GM19395 (cell line): ENCODE measurements around the gene DOCK11.

Experiments
- ATAC-seq: cut with Tn5 transposase; IDR thresholded peaks from one replicate; pipeline ENCODE4 v1.9.1; 2021; ENCODE audit warnings: mild to moderate bottlenecking, moderate library complexity; ENCODE audit not compliant: unreplicated experiment

The DOCK11 gene

DNA sequence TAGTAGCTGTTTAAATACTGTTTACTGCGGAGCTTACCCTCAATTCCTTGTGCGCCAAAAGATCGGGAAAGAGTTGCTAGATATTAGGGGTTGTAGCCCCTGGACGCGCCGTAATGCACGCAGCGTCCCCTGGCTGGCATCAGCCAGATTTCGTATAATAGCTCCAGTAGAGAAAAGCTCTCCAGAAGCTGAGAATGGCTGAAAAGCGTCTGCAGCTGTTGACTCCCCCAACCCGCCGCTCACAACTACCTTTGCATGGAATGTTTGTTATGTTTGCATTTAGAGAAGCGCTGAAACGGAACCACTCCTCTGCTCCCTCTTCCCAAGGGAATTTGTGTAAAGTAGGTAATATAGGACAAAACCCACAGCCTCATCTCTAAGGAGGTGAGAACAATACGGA, 3.7 kb downstream of the DOCK11 start:
- no peak for ATAC-seq

DNA sequence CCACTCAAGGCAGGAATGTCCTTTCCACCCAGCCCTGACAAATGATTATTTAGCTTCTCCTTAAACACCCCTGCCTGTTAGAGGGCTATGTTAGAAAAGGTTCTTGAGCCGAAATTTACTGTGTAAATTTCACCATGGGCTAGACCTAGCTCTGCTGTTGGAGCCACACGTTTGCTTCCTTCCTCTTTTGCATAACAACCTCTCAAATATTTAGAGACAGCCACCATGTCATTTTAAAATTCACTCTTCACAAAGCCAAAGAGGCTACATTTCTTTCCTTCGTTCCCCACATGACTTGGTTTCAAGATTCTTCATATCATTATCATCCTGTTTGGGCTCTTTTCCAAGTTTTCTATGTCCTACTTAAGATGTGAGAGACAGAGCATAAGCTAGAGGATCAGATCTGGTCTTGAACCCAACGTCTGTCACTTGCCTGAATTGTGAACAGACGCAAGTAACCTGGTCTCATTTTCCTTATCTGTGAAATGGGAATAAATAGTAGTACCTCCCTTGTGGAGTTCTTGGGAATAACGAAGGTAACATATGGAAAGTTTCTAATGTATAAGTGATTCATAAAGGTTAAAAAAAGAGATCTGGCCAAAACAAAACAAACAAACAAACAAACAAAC, 6.7 kb downstream of the DOCK11 start:
- peak; percentile 54 for ATAC-seq

DNA sequence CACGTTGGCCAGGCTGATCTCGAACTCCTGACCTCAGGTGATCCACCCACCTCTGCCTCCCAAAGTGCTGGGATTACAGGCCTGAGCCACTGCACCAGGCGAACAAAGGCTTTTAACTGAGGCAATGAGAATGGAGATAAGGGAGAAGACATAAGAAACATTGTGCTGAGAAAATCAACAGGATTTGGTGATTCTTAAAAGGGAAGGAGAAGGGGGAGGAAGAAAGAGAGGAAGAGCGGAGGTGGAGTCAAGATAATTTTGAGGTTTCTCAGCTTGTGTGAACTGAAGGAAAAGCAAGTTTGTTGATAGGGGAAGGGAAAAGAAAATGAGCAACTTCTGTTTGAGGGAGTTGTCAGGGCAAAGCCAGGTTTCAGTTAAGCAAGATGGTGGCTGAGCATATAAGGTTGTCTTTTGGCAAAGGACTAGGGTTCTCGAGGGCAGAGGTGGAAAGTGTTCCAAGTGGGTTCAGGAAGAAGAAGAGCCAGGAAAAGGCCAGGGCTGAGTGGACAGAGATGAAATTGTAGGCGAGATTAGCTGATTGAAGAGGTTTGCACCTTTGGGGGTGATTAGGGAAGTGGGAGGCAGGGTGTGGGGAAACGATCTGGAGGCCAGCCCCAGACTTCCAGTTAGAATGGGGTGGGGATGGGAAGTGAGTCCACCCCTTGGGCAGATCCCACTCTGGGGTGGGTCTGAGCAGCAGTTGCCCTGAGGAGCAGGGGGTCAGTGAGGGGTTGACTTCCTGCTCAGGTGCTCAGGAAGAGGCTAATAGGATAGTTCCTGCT, 7.8 kb downstream of the DOCK11 start:
- ATAC-seq, result no peak

GRCh38 chrX:118504581-118504980, 9.0 kb downstream of the DOCK11 start:
- ATAC-seq, result no peak

DNA sequence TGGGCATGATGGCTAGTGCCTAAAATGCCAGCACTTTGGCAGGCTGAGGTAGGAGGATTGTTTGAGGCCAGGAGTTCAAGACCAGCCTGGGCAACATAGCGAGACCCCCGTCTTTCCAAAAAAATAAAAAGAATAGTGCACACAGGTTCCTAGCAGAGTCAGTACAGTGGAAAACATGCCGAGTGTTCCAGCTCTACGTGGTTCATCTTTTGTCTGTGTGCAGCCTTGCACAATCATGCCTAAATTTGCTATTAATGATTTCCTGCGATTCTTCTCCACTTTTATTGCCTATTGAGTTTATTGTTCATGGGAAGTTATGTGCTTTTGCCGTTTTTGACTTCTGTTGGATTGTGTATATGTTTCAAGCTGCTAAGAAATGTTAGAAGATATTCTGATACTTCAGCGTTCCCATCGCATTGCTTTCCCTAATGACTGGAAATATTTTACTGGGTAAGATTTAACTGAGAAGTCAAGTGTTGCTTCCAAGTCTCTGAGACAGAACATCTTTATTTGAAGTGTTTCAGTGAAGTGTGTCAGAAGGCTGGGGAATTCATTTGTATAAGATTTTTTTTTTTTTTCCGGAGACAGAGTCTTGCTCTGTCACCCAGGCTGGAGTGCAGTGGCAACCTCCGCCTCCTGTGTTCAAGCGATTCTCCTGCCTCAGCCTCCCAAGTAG, 11.3 kb downstream of the DOCK11 start:
- no peak for ATAC-seq

GRCh38 chrX:118507766-118508165, 12.2 kb downstream of the DOCK11 start:
- no peak for ATAC-seq

GRCh38 chrX:118508221-118508620, 12.6 kb downstream of the DOCK11 start:
- no peak for ATAC-seq

- no peak for ATAC-seq
These were observed 13.0 kb downstream of the DOCK11 start for GRCh38 chrX:118508635-118509034.

DNA sequence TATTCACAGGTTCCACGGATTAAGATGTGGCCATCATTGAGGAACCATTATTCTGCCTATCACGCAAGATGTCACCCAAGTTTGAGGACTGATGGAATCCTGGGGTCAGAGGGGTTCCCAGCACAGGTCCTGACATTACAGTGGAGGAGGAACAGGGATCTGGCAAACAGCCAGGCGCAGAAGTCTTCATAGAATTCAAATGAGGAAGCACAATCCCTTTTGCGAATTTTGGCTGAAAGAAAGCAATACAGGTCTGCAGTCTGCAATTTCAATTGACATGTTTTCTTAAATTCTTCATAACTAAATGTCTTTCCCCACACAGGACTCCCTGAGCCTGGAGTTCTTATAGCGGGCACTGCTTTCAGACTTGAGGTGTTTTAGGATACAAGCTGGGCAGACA, 14.5 kb downstream of the DOCK11 start:
- no peak for ATAC-seq

DNA sequence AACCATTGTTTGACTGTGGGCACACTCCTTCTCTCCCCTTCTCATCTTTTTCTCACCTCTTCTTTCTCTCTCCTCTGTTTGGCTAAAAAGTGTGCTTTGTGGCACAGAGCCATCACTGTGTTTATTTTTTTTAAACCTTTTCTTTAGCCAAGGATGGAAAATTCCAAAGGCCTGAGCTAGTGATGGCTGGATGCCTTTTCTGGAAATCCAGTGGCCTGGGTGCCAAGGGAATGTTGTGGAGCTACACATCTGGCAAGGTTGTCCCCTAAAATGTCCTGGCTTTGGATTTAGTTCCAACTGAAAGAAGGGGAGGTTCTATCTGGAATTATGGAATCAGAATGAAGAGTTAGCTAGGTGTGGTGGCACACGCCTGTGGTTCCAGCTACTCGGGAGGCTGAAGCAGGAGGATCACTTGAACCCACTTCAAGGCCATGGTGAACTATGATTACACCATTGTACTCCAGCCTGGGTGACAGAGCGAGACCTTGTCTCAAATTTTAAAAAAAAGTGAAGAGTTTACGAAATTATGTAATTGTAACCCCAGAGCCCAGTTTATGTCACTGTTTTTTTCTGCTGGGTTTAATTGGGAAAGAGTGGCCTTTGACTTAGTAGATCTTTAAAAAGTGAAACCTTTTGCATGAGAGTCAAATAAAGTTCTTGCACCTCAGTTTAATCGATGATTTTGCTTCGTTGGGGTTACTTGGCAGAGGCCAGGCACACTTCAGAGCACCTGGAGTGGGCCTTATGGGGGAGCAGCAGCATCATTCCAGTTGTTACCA, 17.7 kb downstream of the DOCK11 start:
- no peak for ATAC-seq

GRCh38 chrX:118519411-118520215, 24.0 kb downstream of the DOCK11 start:
- no peak for ATAC-seq

GRCh38 chrX:118520216-118521206, 24.9 kb downstream of the DOCK11 start:
- ATAC-seq, result no peak

GRCh38 chrX:118521435-118521834, 25.8 kb downstream of the DOCK11 start:
- no peak for ATAC-seq

DNA sequence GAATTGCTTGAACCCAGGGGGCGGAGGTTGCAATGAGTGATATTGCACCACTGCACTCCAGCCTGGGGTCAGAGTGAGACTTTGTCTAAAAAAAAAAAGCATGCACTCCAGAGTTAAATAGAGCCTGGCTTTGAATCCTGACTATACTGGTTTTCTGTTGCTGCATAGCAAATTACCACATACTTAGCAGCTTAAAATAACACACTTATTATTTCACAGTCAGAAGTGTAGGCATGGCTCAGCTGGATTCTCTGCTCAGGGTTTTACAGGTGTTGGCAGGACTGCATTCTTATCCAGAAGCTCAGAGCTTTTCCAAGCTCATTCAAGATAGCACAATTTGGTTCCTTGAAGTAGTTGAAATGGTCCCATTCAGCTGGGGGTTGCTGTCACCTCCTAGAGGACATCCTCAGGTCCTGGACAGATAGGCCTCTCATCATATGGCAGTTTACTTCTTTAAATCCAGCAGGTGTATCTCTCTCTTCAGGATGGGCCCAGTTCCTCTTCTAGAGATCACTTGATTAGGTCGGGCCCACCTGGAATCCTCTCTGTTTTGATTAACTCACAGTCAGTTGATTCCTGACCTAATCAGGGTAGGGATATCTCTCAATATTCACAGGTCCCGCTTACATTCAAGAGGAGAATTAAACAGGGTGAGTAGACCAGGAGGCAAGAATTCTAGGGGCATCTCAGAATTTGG, 26.8 kb downstream of the DOCK11 start:
- no peak for ATAC-seq

- ATAC-seq, result no peak
These were observed 28.3 kb downstream of the DOCK11 start for GRCh38 chrX:118523920-118524319.

- no peak for ATAC-seq
These were observed 28.7 kb downstream of the DOCK11 start for GRCh38 chrX:118524344-118524743.

DNA sequence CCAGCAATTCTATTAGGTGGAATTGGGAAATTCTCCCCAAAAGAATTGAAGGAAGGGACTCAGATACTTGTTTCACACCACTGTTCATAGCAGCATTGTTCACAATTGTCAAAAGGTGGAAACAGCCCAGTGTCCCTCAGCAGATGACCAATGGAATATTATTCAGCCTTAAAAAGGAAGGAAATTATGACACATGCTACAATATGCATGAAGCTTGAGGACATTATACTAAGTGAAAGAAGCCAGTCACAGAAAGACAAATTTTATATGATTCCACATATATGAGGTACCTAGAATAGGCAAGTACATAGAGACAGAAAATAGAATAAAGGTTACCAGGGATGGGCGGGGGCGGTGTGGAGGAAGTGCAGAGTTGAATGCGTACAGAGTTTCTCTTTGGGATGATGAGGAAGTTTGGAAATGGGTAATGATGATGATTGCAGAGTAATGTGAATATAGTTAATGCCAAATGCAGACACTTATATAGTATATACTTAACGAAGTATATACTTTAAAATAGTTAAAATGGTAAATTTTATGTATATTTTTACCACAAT, 29.6 kb downstream of the DOCK11 start:
- no peak for ATAC-seq

- no peak for ATAC-seq
These were observed 30.5 kb downstream of the DOCK11 start for GRCh38 chrX:118526149-118526548.
